Fibroblast of lung (primary cell): ENCODE data around the gene ZNF280A. TPM values are rescaled to one million over a fixed set of nuclear protein-coding genes. Genes with fewer than 3 reads are reported as not detected.

ENCODE experiments used
- DNase-seq, 2 donors: peaks; one replicate each; pipeline versions ENCODE4 v3.0.0 to v3.0.0-alpha.2; 2010; ENCODE audit warnings: low read depth in 2 of 2
- H2AFZ ChIP-seq: 2 replicates; pipeline ENCODE4 v1.5.1; 2012; ENCODE audit warnings: low read length, control low read depth, inconsistent platforms
- H3K27ac ChIP-seq: 2 replicates; pipeline ENCODE4 v1.5.1; 2011; ENCODE audit warnings: low read length, control low read depth; ENCODE audit not compliant: insufficient read depth
- H3K27me3 ChIP-seq: 2 replicates; pipeline ENCODE4 v1.5.1; 2011; ENCODE audit warnings: mild to moderate bottlenecking, low read length; ENCODE audit not compliant: control insufficient read depth, insufficient read depth
- H3K36me3 ChIP-seq: 2 replicates; pipeline ENCODE4 v1.5.1; 2011; ENCODE audit warnings: low read length; ENCODE audit not compliant: control insufficient read depth, insufficient read depth
- H3K4me1 ChIP-seq: 2 replicates; pipeline ENCODE4 v1.5.1; 2011; ENCODE audit warnings: low read length; ENCODE audit not compliant: control insufficient read depth, insufficient read depth; ENCODE audit errors: extremely low read depth
- H3K4me2 ChIP-seq: 2 replicates; pipeline ENCODE4 v1.5.1; 2011; ENCODE audit warnings: low read length, control low read depth; ENCODE audit not compliant: insufficient read depth; ENCODE audit errors: extremely low read depth
- H3K4me3 ChIP-seq, 4 experiments: fragments of 200-600 bp in 1 of 4; sonication (generic) in 1 of 4; replicated peaks in 1 of 4; 2 replicates each; pipeline ENCODE4 v1.5.1; 2011 to 2016; ENCODE audit warnings: low read length in 4 of 4, low read depth in 3 of 4, mild to moderate bottlenecking in 3 of 4, control low read depth in 2 of 4, inconsistent platforms in 1 of 4, mixed read lengths in 1 of 4; ENCODE audit not compliant: insufficient read depth in 1 of 4; ENCODE audit errors: control extremely low read depth in 1 of 4
- H3K79me2 ChIP-seq: 2 replicates; pipeline ENCODE4 v1.5.1; 2012; ENCODE audit warnings: mild to moderate bottlenecking, low read length, inconsistent platforms; ENCODE audit not compliant: control insufficient read depth, insufficient read depth
- H3K9ac ChIP-seq: 2 replicates; pipeline ENCODE4 v1.5.1; 2011; ENCODE audit warnings: mild to moderate bottlenecking, low read length, control low read depth; ENCODE audit not compliant: insufficient read depth
- H3K9me3 ChIP-seq: 2 replicates; pipeline ENCODE4 v1.5.1; 2012; ENCODE audit warnings: low read depth, low read length; ENCODE audit not compliant: control insufficient read depth, insufficient read depth
- H4K20me1 ChIP-seq: 2 replicates; pipeline ENCODE4 v1.5.1; 2011; ENCODE audit warnings: low read length; ENCODE audit not compliant: control insufficient read depth, insufficient read depth; ENCODE audit errors: extremely low read depth
- EZH2 ChIP-seq: IDR thresholded peaks from 2 replicates; pipeline ENCODE4 v1.5.1; 2012; ENCODE audit warnings: low read length, control low read depth, mild to moderate bottlenecking; ENCODE audit errors: missing control alignments
- polyA plus RNA-seq, 2 donors: library from polyadenylated mRNA; depleted of rRNA in 1 of 2; stranded (reverse) in 1 of 2; unstranded in 1 of 2; fragments of >200 nt; gene quantifications; 2 replicates each; pipeline ENCODE4 v1.2.1, GENCODE V29; 2011 to 2012; ENCODE audit warnings: missing spikeins in 1 of 2
- total RNA-seq: library from RNA; depleted of rRNA; stranded (reverse); fragments of >200 nt; gene quantifications from 2 replicates; pipeline ENCODE4 v1.2.1, GENCODE V29; 2014
- TF ChIP-seq, protein P1 (sequence below), 2 donors: IDR thresholded peaks in 1 of 2; conservative IDR thresholded peaks in 1 of 2; 1 replicate in 1 of 2; 2 replicates in 1 of 2; pipeline ENCODE4 v1.5.1; 2011 to 2012; ENCODE audit warnings: low read length in 2 of 2, control low read depth in 1 of 2, inconsistent platforms in 1 of 2, low read depth in 1 of 2, mild to moderate bottlenecking in 1 of 2

ZNF280A gene
- total and polyA plus RNA-seq, 2 donors (not counting 1 experiment from before 2014, with no cell fraction given) = not detected

DNA sequence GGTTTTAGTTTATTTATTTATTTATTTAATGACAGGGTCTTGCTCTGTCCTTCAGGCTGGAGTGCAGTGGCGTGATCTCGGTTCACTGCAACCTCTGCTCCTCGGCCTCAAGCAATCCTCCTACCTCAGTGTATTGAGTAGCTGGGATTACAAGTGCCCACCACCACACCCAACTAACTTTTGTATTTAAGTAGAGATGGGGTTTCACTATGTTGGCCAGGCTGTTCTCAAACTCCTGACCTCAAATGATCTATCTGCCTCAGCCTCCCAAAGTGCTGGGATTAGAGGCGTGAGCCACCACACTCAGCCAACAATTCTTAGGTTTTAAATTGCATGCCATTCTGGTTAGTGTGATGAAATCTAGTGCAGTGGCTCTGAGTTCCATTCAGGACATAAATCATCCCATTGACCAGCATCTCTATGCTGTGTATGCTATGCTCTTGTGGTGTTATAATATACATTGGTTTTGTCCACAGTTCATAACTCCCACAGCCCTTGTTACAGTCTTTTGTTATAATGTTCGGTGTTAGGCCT is 40.0 kb downstream of the ZNF280A start:
- Histone ChIP-seq H3K36me3 (no peaks in the 10 kb centered on the region), H3K79me2 (no peaks in the 10 kb centered on the region), H3K4me1 (no peaks in the 10 kb centered on the region), H3K9ac (no peak overlapping the region), H3K9me3 (no peaks in the 10 kb centered on the region), H3K4me3 (no peak overlapping the region), H3K27me3 (no peaks in the 10 kb centered on the region), H4K20me1 (no peaks in the 10 kb centered on the region), H3K4me2 (no peak overlapping the region), H2AFZ (no peak overlapping the region), H3K27ac (no peak overlapping the region)
- DNase-seq = peak; percentile 18 to 42
- TF ChIP-seq, protein P1, sequence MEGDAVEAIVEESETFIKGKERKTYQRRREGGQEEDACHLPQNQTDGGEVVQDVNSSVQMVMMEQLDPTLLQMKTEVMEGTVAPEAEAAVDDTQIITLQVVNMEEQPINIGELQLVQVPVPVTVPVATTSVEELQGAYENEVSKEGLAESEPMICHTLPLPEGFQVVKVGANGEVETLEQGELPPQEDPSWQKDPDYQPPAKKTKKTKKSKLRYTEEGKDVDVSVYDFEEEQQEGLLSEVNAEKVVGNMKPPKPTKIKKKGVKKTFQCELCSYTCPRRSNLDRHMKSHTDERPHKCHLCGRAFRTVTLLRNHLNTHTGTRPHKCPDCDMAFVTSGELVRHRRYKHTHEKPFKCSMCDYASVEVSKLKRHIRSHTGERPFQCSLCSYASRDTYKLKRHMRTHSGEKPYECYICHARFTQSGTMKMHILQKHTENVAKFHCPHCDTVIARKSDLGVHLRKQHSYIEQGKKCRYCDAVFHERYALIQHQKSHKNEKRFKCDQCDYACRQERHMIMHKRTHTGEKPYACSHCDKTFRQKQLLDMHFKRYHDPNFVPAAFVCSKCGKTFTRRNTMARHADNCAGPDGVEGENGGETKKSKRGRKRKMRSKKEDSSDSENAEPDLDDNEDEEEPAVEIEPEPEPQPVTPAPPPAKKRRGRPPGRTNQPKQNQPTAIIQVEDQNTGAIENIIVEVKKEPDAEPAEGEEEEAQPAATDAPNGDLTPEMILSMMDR (conservative IDR thresholded peaks at IDR 0.05 in 1 of 2, IDR thresholded peaks at IDR 0.05 in 1 of 2; ENCODE audit: low read depth in 1 of 2, low read length in 2 of 2) = no peak
- no peak for TF ChIP-seq EZH2

DNA sequence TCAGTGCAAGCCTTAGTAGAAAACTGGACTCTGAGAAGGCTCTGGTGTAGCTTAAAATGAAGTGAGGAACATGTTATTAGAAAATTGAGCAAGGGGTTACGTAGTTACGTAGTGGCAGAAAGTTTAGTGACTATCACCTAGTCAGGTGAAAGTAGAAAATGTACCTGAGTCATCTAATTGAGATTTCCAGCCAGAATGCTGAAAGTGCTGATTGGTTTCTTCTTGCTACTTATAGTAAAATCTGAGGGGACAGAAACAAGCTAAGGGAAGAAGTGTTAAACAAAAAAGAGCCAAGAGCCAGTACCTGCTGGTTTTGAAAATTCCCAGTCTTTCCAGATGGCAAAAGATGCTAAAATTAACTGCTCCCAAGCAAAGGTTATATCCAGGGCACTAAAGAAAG is 41.0 kb downstream of the ZNF280A start:
- Histone ChIP-seq H2AFZ (no peak overlapping the region), H3K36me3 (no peaks in the 10 kb centered on the region), H3K27ac (no peak overlapping the region), H3K79me2 (no peaks in the 10 kb centered on the region), H3K9ac (no peak overlapping the region), H4K20me1 (no peaks in the 10 kb centered on the region), H3K9me3 (no peaks in the 10 kb centered on the region), H3K4me2 (no peak overlapping the region), H3K4me1 (no peaks in the 10 kb centered on the region), H3K4me3 (no peak overlapping the region), H3K27me3 (no peaks in the 10 kb centered on the region)
- TF ChIP-seq EZH2 = no peak
- TF ChIP-seq, protein P1 (conservative IDR thresholded peaks at IDR 0.05 in 1 of 2, IDR thresholded peaks at IDR 0.05 in 1 of 2; ENCODE audit: low read depth in 1 of 2, low read length in 2 of 2) = no peak
- no peak for DNase-seq

DNA sequence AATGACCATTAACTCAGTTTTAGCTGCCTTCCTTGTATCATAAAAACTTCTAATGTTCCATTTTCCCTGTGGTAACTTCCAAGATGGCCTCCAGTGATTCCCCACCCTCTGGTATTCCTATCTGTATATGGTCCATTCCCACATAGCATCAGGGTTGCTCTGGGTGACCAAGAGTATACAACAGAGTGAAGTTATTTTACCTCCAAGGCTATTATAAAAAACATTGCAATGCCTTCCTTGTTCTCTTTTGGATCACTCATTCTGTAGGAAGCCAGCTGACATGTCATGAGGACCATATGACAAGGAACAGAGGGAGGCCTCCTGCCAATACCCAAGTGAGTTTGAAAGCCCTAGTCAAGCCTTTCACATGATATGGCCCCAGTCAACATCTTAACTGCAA is 41.6 kb downstream of the ZNF280A start:
- H3K9ac ChIP-seq = no peak overlapping the region
- no peak overlapping the region for H3K4me3 ChIP-seq
- no peak overlapping the region for H3K27ac ChIP-seq
- H2AFZ ChIP-seq = no peak overlapping the region
- TF ChIP-seq EZH2 = no peak
- TF ChIP-seq, protein P1 (conservative IDR thresholded peaks at IDR 0.05 in 1 of 2, IDR thresholded peaks at IDR 0.05 in 1 of 2; ENCODE audit: low read depth in 1 of 2, low read length in 2 of 2) = no peak
- no peaks in the 10 kb centered on the region for H3K36me3 ChIP-seq
- no peaks in the 10 kb centered on the region for H3K4me1 ChIP-seq
- no peaks in the 10 kb centered on the region for H4K20me1 ChIP-seq
- H3K27me3 ChIP-seq = no peaks in the 10 kb centered on the region
- H3K9me3 ChIP-seq = no peaks in the 10 kb centered on the region
- no peak for DNase-seq
- no peak overlapping the region for H3K4me2 ChIP-seq
- no peaks in the 10 kb centered on the region for H3K79me2 ChIP-seq
